KOPT-K1 (cell line): ENCODE results near the gene SIK1.
"Not testable (repeated sequence)": the region's sequence is repeated elsewhere in the genome, so short reads cannot be mapped to it uniquely, and the experiment has no call there.

Source experiments
- H3K27ac ChIP-seq: fragments of 200-600 bp; sonication (generic); 2 replicates; pipeline ENCODE4 v1.5.1; 2016; ENCODE audit warnings: antibody characterized with exemption, mild to moderate bottlenecking, low read depth, low read length; ENCODE audit not compliant: poor library complexity, severe bottlenecking
- H3K36me3 ChIP-seq: fragments of 200-600 bp; sonication (generic); 2 replicates; pipeline ENCODE4 v1.5.1; 2017; ENCODE audit warnings: antibody characterized with exemption, mild to moderate bottlenecking, low read length, moderate library complexity; ENCODE audit not compliant: insufficient read depth
- H3K9me3 ChIP-seq: fragments of 200-600 bp; sonication (generic); 2 replicates; pipeline ENCODE4 v1.5.1; 2017; ENCODE audit warnings: antibody characterized with exemption, low read length, mild to moderate bottlenecking; ENCODE audit not compliant: insufficient read depth, poor library complexity, severe bottlenecking

SIK1 gene

DNA sequence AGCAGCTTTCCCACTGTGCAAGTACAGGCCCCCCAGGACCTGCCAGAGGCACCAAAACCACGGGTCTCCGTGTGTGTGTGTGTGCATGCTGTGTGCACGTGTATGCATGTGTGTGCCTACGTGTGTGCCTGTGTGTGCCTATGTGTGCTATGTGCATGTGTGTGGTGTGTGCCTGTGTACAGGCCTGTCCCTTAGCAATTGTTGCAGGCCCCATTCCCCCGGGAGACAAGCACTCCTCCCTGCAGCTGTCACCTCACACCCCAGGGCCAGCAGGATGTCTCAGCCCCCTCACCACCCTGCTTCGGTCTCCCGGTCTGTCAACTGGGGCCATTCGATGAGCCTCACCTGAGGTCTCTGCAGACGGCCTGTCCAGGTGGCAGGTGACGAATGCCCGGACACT lies 46.6 kb downstream of the SIK1 start:
- H3K9me3 ChIP-seq, H3K36me3 ChIP-seq, H3K27ac ChIP-seq: not testable (repeated sequence)

DNA sequence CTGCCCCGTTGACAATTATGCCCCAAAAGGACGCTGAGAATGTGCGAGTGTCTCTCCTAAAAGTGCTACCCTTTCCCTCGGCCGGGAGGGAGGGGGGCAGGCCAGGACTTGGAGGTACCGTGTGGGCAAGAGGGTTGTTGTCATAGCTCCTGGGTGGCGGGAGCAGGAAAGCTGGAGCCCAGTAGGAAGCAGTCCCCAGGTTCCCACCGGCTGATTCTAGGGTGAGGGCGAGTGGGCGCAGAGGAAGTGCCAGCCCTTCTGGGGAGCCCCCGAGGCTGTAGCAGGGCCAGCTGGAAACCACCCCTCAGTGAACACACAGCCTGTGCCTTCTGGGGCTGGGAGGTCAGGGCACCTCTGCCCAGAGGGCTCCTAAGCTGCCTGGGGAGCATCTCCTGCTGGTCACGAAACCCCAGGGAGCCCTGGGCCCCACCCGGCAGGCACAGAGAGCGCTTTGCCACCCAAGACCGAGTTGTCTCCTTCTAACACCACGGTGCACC lies 47.3 kb downstream of the SIK1 start:
- H3K27ac ChIP-seq, H3K36me3 ChIP-seq, H3K9me3 ChIP-seq: not testable (repeated sequence)

DNA sequence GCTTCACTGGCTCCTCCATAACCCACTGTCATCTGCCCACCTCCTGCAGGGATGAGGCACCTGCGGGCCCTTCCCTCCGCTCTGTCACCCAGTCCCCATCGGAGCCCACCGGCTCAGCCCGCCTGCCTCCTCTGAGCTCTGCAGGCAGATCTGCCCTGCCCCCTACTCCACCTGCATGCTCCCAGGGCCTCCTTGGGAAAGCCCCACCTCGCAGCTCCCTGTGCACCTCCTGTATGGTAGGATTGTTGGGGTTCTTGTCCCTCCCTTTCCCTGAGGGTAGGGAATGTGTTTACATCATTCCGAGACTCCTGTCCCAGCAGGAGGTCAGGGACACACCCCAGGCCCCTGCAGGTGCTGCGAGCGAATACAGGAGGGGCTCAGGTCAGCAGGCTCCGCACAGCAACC lies 50.5 kb downstream of the SIK1 start:
- Histone ChIP-seq H3K36me3 (no peaks in the 10 kb centered on the region), H3K9me3 (no peaks in the 10 kb centered on the region), H3K27ac (no peak overlapping the region)

DNA sequence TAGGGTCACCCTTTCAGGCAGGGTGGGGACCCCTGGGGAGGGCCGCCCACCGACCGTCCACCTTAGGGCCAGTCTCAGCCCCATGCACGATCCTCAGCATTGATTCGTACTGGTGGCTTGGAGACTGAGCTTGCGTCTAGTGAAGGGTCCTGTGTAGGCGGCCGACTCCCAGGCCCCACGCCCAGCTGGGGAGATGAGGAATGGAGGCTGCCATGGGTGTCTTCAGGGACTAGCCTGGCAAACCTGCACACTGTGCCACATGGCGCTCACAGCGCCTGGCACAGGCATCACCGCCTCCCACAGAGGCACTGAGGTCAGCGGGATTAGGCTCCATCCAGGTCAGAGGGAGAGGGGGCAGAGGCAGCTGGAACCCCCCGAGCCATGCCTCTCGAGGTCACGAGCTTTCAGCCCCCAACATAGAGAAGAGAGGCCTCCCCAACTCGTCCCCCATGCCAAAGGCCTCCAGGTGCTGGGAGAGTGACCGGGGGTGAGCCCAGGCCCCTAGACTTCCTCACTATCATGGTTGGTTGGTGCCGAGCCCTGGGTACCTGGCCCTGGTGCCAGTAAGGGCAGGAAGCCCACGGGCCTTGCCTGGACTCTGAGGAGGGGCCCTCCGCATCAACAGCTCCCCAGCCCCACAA lies 51.0 kb downstream of the SIK1 start:
- Histone ChIP-seq H3K9me3 (no peaks in the 10 kb centered on the region), H3K36me3 (no peaks in the 10 kb centered on the region), H3K27ac (no peak overlapping the region)

DNA sequence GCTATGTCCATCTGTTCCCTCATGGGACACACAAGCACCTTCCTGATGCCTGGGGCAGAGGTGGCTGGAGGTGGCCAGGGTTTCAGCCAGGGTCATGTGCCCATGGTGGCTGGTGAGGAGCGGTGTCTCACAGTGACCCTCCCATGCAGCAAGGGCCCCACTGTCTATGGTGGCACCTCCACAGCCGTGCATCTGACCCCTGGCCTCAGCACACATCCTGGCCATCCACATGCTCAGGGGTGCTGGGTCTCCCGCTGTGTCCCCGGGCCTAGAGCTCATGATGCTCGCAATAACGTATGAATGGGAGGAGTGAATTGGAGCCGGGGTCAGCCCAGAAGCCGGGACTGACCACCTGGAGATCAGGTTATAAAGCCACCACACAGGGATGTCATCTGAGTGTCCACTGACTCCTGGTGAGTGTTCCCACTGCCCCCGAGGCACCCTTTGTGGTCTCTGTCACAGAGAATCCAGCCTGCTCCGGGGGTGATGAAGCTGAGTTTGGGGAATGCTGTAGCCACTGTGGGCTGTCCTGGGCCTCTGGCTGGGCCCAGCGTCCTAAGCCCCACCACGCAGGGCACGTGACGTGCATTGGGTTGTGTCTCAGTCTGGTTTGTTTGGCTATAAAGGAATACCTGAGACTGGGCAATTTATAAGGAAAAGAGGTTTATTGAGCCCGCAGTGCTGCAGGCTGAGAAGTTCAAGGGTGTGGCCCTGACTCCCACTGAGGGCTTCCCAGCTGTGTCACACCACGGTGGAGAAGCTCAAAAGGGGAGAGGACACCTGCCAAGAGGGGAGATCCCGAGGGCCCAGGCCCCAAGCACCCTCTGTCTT lies 51.7 kb downstream of the SIK1 start:
- Histone ChIP-seq H3K27ac (no peak overlapping the region), H3K9me3 (no peaks in the 10 kb centered on the region), H3K36me3 (no peaks in the 10 kb centered on the region)

DNA sequence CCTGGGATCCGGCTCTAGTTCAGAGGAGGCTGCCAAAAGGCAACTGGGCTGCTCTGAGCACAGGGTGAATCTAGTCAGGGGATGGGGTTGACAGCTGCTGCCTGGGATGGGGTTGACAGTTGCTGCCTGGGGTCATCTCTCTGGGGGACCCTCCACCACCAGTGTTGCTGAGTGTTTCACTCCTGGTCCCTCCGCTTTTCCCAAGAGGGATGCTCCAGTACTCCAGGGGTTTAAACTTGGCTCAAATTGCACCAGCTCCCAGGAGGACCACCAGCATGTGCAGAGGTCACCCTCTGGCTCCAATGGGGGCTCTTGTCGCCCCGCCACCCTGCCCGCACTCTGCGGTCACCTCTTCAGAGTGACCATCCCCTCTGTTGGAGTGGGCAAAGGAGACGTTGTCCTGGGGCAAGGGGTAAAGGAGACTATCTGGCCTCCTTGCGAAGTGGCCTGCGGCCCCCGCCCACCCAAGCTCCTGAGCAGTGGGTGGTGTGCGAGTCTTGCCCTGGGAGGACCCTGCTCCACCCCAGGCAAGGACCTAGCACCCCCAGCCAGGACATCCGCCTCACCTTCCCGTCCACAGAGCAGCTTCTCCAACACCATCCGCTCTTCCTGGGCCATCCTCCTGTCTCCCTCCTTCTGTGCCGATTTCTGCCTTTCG lies 52.6 kb downstream of the SIK1 start:
- H3K36me3 ChIP-seq, result no peaks in the 10 kb centered on the region
- H3K9me3 ChIP-seq, result no peaks in the 10 kb centered on the region
- no peak overlapping the region for H3K27ac ChIP-seq

DNA sequence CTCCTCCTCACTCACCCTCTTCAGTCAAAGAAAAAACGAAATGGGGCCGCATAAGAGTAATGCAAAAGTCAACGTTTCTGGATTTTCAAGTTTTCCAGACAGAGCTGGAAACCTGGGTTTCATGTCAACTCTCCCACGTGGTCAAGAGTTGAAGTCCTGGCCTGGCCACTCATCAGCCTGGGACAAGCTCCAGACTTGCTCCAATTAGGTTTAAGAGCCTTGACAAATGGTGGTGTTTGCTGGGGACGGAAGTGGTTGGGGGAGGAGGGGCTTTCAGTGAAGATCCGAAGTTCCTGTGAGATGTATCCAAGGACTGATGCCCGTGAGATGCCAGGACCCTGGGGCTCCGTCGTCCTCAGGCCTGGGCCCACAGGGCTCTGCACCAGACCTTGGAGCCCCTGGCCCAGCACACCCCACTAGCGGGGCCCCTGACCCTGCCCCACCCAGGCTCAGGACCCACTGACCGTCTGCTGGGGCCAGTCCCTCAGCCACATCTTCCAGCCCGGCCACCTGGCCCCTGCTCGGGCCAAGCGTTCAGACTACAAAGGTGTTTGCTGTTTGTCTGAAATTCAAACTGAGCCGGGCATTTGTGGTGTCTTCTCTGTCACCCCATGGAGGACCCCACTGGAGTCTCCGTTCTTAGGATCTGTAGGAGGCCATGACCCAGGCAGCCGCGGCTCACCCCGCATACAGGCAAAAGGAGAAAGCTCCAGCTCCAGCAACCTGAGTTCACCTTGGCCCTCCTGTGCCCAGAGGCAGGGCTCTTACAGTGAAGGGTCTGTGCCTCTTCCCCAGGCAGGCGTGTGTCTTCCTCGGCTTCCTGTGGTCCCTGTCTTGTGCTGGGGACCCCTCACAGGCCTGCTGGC lies 53.3 kb downstream of the SIK1 start:
- Histone ChIP-seq H3K36me3 (no peaks in the 10 kb centered on the region), H3K9me3 (no peaks in the 10 kb centered on the region), H3K27ac (no peak overlapping the region)

DNA sequence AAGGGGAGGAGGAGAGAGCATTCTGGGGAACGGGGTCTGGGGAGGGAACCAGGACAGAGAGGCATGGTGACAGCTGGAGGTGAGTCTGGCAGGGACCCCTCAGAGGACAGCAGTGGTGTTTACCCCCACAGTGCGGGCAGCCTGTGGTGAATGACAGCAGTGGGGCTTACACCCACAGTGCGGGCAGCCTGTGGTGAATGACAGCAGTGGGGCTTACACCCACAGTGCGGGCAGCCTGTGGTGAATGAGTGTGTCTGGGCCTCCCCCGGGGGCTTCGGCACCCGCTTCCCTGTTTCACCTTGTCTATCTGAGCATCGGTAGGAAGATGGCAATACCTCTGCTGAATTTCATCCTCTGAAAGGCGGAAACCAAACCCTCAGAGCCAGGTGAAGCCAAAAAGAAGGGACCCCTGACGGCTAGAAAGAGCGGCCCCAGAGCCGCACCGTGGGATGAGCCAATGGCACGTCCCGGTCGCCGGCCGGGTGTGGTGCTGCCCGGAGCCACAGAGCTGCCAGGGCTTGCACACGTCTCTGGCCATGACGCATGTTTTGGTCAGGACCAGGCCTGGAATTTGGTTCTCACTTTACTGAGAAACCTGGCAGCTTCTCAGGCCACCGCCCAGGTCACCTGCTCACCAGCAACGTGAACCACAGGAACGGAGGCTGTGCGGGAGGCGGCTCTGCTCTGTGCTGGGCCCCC lies 54.1 kb downstream of the SIK1 start:
- Histone ChIP-seq H3K27ac (no peak overlapping the region), H3K36me3 (no peaks in the 10 kb centered on the region), H3K9me3 (no peaks in the 10 kb centered on the region)

DNA sequence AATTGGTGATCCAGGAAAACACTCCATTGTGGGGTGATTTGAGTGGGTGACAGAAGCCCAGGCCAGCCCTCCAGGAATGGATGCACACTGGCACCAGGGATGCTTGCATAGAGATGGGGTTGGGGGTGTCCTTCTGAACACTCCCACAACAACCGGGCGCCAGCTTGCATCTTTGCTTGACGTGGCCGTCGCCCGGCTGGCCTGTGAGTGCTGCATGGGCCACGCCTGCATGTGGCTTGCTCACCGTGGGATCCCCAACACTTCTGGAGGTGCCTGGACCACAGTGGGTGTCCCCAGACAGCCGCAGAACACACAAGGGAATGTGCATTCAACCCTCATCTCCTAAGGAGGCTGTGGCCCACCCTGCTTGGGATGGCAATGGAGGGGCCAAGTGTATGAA lies 55.1 kb downstream of the SIK1 start:
- H3K27ac ChIP-seq, result no peak overlapping the region
- H3K9me3 ChIP-seq, result no peaks in the 10 kb centered on the region

DNA sequence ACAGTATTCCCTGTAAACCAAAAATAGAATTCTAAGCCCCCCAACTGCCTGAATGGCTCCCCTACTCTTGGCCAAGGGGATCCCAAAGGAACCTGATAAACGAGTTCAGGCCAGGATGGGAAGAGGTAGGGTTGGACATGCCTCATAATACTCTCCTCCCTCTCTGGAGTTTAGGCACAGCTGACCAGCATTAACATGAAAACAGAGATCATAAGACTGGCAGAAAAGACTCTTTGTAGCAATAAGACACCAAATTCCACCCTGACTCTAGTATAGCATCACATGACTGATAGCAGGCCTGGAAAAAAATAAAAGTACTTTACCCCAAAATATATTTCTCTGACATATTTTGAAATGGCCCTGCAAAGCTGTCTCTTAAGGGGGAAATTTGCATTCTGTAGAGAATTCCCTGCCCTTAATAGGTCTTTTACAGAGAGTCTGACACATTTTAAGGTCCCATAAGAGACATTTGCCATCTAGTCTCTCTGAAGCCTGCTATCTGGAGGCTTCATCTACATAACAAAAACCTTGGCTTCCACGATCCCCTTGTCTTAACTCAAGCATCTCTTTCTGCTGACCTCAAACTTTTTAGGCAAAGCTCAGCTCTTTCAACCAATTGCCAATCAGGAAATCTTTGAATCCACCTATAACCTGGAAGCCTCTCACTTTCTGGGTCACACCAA lies 55.9 kb downstream of the SIK1 start:
- Histone ChIP-seq H3K9me3 (no peaks in the 10 kb centered on the region), H3K36me3 (no peaks in the 10 kb centered on the region), H3K27ac (no peak overlapping the region)

More for the DNA sequence above, 55.1 kb downstream of the SIK1 start:
- no peaks in the 10 kb centered on the region for H3K36me3 ChIP-seq

DNA sequence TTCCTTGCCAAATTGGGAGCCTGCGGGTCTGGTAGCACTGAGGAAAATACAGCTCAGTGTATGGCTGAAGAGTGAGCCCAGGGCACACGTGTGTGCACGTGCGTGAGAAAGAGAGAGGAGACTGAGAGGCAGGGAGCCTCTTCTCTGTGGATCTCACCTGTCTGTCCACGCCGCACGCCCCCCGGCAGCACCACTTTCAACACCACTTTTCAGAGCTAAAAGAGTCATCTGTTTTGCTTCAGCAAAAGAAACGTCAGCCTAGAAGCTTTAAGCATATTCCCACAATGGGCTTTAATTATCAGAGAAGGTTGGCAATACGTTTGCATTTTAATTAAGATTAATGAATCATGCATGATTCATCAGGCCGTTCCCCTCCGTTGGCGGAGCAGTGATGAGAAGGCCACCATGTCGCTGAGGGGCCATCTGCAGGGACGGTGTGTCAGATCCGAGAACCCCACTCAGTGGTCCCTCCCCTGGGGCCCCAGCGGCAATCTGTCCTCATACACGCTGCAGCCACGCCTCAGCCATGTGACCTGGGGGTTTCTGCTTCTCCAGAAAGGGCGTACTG lies 56.8 kb downstream of the SIK1 start:
- Histone ChIP-seq H3K27ac (no peak overlapping the region), H3K9me3 (no peaks in the 10 kb centered on the region), H3K36me3 (no peaks in the 10 kb centered on the region)

DNA sequence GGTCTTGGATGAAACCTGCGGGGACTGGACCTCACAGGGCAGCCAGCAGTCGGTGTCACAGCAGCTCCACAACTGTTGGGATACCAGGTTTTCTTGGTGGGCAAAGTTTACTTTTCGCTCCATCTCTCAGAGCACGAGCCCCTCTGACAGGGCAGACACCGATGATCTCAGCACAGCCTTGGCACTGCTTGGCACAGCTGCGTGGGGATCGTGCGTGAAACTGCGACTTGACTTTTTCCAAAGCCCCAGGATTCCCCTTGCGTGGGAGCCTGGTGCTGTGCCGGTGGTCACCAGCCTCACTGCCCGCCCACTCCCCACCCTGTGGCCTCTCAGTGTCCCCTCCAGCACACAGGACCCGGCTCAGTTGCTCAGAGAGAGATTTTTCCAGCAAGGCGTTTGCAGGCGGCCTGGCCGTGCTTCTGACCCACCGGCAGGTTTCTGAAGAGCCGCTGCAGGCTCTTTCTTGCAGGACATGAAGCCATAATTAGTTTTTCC lies 57.3 kb downstream of the SIK1 start:
- Histone ChIP-seq H3K9me3 (no peaks in the 10 kb centered on the region), H3K27ac (no peak overlapping the region), H3K36me3 (no peaks in the 10 kb centered on the region)

DNA sequence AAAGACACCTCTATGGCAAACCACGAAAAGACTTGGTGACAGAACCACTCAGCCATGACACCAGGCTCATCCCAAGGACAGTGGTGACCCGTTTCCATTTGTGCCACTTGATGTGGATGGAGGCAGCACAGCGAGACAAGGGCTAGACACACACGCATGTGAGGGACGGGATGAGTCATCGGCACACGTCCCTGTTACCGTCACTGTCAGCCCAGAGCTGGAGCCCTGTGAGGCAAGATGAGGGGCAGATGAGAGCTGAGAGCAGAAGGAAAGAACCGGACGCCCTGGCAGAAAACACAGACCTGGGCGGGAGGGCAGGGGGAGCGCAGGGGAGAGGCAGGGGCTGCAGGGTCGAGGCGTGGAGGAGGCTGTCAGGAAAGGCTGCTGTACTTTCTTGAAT lies 57.8 kb downstream of the SIK1 start:
- H3K9me3 ChIP-seq, result no peaks in the 10 kb centered on the region

More for the DNA sequence above, 57.8 kb downstream of the SIK1 start:
- no peaks in the 10 kb centered on the region for H3K36me3 ChIP-seq
- no peak overlapping the region for H3K27ac ChIP-seq
